ACHN (cell line): Measurements from ENCODE around the gene RAB25.
"Not testable (repeated sequence)": the region's sequence is repeated elsewhere in the genome, so short reads cannot be mapped to it uniquely, and the experiment has no call there.

Source experiments
- DNase-seq: peaks from one replicate; pipeline ENCODE4 v3.0.0-alpha.2; 2015
- in situ Hi-C: cut with HindIII; loops from 2 replicates; pipeline ENCODE4 v1.10.0; 2017; ENCODE audit warnings: low sequenced_read_pairs, low pct_ligation_motif_present, low pct_unique_long_range_greater_than_20kb

The RAB25 gene

DNA sequence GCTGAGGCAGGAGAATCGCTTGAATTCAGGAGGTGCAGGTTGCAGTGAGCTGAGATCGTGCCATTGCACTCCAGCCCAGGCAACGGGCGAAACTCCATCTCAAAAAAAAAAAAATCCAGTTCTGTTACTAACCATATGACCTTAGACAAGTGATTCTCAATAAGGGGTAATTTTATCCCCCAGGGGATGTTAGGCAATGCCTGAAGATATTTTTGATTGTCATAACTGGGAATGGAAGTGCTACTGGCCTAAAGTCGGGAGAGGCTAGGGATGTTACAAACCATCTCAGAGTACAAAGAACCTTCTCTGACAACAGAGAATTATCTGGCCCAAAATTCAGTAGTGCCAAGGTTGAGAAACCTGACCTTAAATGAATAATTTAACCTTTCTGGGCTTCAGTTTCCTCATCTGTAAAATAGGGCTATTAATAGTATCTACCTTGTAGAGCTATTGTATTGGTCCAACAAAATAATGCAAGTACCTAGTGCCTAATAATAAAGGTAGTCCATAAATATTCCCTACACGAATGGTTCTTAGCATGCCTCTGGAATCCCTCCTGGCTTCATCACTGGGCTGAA is 47.8 kb downstream of the RAB25 start:
- DNase-seq: no peak
- in situ Hi-C loops: no loop called here

DNA sequence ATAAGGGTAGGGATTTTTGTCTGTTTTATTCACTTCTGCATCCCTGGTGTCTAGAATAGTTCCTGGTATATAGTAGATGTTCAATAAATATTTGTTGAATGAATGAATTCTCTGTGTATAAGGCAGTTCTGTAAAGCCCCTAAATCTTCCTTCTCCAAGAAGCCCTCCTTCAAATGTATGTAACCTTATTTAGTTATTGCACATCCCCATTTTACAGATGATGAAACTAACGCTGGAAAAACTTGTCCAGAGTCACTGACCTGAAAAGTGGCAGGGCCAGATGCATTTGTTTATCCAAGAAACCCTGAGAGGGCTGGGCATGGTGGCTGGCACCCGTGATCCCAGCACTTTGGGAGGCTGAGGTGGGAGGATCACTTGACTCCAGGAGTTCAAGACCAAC is 49.3 kb downstream of the RAB25 start:
- in situ Hi-C loops: no loop called here
- DNase-seq: no peak

DNA sequence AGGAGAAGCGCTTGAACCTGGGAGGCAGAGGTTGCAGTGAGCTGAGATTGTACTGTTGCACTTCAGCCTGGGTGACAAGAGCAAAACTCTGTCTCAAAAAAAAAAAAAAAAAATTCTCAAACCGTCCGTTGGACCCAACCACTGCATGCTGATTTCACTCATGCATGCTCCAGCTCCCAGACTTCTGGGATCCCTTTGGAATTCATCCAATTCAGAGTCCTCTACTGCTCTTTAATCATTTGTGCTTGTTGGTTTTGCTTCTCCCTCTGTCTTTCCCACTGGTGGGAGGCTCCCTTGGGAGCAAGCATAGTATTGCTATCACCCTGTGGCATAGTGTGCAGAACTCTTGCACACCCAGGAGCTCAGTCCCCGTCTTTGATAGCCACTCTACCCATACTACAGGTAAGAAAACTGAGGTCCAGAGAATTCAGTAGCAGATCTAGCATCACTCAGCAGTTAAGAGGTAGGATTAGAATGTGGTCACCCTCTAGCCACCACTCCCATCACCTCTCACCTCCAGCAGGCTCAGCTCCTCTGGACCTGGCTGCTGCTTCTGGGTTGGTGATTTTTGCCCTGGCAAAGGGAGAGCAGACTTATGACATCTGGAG is 50.5 kb downstream of the RAB25 start:
- DNase-seq: peak; percentile 45
- in situ Hi-C loops: no loop called here

DNA sequence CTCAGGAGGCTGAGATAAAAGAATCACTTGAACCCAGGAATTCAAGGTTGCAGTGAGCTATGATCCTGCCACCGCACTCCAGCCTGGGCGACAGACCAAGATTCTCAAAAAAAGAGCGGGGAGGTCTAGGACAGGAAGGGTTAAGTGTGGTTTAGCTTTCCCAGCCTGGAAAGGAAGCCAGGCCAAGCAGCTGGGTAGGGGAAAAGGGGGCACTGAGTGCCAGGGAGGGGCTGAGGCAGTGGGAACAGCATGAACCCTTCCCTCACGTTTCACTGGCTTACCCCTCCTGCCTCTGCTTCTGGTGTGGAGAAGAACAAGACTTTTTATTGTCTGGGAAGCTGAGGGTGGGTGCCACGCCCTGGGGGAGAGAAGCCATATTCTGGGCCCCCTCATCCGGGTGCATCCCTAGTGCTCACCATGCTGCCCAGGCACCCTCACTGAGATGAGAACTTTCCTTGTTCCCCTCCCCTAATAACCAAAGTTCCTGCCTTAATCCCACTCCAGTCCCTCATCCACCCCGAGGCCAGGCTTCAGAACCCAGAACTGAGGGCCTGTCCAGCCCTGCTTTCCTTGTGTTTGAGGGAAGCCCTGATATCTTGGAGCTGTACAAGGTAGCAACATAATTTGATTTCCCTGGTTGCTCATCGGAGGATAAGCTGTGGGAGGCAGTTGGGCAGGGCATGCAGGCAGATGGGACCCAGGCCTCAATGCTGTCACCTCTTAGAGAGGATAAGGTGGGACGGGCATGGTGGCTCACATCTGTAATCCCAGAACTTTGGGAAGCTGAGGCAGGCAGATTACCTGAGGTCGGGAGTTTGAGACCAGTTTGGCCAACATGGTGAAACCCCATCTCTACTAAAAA is 51.5 kb downstream of the RAB25 start:
- in situ Hi-C loops: no loop called here
- DNase-seq: no peak

DNA sequence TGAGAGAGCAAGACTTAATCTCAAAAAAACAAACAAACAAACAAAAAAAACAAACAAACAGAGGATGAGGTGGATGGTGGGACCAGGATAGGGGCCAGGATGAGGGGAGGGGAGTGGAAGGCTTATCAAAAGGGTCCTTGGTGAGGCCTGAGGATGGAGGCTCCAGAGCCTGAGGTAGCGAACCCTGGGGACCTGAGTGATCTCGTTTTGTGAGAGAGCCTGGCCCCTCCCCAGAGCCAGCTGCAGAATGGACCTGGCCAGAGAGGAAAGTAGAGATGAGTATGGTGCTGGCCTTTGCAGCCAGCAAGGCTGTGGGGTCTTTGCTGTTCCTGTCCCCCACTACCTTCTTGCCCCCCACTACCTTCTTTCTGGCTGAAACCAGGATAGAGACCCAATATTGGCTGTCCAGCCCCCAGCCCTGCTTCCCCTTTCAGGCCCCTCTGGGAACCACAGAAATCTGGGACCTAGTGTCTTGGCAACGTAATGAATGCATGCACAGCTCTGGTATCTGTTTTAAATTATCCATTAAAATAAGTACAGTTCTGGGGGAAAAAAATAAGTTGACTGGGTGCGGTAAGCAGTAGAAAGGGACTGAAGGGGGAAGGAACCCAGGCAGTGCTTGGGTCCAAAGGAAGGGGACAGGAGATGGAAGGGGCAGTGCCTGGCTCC is 52.5 kb downstream of the RAB25 start:
- in situ Hi-C loops: no loop called here
- DNase-seq: no peak

DNA sequence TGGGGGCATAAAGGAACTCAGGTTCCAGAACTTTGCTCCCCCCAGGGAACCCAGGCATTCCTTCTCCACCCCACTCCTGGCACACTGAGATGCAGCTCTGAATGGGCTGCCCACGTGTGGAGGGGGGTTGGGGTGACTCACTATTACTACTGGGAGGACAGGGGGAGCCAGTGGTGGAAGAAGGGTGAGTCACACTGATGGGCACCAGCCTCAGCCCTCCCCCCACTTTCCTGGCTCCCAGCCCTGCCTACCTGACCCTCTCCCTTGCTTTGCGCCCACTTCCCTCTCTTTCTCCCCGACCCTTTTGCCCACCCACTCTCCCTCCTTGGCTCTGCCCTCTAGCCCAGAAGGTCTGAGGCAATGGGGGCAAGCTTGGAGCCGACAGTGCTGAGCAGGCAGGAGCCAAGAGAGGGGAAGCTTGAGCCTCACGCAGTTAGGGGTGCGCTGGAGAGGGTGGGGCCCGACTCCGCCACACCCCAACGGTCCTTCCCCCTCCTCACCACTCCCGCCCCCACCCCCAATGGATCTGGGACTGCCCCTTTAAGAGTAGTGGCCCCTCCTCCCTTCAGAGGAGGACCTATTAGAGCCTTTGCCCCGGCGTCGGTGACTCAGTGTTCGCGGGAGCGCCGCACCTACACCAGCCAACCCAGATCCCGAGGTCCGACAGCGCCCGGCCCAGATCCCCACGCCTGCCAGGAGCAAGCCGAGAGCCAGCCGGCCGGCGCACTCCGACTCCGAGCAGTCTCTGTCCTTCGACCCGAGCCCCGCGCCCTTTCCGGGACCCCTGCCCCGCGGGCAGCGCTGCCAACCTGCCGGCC is 53.4 kb downstream of the RAB25 start, which contains the start of gene LMNA:
Gene LMNA (plus strand): TSS at position 611 of the 818 bp plus-strand sequence. CDS start 208 bp downstream, outside the sequence.
- in situ Hi-C loops: no loop called here
- DNase-seq: peak; percentile 98

DNA sequence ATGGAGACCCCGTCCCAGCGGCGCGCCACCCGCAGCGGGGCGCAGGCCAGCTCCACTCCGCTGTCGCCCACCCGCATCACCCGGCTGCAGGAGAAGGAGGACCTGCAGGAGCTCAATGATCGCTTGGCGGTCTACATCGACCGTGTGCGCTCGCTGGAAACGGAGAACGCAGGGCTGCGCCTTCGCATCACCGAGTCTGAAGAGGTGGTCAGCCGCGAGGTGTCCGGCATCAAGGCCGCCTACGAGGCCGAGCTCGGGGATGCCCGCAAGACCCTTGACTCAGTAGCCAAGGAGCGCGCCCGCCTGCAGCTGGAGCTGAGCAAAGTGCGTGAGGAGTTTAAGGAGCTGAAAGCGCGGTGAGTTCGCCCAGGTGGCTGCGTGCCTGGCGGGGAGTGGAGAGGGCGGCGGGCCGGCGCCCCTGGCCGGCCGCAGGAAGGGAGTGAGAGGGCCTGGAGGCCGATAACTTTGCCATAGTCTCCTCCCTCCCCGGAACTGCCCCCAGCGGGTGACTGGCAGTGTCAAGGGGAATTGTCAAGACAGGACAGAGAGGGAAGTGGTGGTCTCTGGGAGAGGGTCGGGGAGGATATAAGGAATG is 54.1 kb downstream of the RAB25 start:
- peak; percentile 43 for DNase-seq
- in situ Hi-C loops: no loop called here

DNA sequence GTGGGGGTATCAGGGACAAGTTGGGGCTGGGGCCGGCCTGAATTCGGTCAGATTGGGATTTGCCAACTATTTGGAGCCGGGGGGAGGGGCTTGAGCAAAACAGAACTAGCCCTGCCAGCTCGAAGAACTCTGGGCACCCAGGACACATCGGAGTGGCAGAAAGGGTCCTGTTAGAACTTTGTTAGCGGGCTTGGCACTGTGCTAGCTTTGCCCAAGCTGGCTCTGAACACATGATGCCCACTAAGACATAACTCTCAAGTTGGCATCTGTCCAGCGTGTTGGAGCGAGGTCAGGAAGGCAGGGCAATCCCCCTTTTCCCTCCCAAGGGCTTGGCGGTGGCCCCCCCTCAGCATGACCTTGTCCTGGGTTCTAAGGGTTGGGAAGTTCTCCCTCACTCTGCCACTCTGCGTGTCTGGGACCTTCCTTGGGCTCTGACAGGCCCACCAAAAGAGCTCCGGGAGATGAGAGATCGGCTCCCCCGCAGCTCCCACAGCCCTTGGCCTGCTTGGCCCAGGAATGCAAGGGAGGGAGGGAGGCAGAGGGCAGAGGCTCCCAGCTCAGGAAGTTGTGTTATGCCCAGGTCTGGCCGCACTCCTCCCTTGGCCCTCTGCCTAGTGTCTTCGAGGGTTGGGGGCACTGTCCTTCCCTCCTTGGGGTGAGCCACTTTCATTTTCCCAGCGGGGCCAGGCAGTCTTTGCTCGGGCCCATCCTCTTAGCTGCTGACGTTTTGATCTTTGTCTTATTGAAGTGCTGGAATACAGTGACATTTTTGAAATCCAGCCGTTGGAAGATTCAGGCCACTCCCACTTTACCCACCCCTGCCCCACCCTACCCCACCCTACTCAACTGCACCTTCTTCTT is 54.8 kb downstream of the RAB25 start:
- DNase-seq: peak; percentile 83
- in situ Hi-C loops: no loop called here

DNA sequence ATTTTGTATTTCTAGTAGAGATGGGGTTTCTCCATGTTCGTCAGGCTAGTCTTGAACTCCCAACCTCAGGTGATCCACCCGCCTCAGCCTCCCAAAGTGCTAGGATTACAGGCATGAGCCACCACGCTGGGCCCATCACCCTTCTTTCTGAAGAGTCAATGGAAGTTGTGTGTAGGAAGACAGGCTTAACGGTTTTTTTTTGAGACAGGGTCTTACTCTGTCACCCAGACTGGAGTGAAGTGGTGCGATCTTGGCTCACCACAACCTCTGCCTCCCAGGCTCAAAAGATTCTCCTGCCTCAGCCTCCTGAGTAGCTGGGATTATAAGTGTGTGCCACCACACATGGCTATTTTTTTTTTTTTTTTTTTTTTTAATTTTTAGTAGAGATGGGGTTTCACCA is 55.8 kb downstream of the RAB25 start:
- in situ Hi-C loops: not testable (repeated sequence)

DNA sequence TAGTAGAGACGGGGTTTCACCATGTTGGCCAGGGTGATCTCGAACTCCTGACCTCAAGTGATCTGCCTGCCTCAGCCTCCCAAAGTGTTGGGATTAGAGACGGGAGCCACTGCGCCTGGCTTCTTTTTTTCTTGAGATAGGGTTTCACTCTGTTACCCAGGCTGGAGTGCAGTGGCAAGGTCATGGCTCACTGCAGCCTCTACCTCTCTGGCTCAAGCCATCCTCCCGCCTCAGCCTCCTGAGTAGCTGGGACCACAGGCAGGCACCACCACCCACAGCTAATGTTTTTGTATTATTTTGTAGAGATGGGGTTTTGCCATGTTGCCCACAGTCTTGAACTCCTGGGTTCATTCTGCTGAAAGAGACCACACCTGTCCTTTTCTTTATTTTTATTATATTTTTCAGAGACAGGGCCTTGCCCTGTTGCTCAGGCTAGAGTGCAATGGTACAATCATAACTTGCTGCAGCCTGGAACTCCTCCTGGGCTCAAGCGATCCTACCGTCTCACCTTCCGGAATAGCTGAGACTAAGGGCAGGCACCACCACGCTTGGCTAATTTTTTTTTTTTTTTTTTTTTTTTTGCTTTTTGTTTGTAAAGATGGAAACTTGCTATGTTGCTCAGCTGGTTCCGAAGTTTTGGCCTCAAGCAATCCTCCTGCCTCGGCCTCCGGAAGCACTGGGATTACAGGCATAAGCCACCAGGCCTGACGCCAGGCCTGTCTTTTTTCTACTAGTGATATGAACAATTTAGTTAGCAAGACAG is 56.6 kb downstream of the RAB25 start:
- DNase-seq: no peak
- in situ Hi-C loops: no loop called here

More for the DNA sequence above, 55.8 kb downstream of the RAB25 start:
- DNase-seq: not testable (repeated sequence)

DNA sequence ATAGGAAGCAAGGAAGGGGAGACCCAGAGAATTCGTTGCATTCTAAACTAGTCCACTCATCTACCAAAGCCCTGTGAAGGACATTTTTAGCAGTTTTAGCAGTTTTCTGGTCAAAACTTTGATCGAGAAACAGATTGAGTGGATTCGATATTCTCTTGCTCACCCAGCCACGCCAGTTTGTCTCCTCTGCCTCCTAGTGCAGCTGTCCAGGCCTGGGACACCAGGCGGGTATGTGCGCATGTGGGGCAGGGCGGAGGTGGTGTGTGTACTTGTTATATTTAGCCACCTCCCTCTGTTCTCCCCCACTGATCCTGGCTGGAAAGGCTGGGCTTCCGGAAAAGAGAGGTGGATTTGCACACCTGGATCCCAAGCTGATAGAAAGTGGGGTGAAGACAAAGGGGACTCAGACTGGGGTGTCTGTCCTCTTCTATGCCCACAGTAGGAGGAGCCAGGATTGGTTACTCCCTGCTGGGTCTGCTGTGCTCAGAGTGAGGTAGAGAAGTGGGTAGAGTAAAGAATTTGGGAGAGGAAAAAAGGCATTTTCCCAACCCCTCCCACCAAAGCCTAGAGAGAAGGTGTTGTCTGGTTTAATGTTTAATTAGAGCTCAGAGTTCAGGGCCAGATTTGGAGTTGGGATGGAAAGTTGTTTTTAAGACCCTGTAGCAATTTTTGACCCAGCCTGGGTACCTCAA is 57.4 kb downstream of the RAB25 start:
- in situ Hi-C loops: no loop called here
- DNase-seq: no peak

DNA sequence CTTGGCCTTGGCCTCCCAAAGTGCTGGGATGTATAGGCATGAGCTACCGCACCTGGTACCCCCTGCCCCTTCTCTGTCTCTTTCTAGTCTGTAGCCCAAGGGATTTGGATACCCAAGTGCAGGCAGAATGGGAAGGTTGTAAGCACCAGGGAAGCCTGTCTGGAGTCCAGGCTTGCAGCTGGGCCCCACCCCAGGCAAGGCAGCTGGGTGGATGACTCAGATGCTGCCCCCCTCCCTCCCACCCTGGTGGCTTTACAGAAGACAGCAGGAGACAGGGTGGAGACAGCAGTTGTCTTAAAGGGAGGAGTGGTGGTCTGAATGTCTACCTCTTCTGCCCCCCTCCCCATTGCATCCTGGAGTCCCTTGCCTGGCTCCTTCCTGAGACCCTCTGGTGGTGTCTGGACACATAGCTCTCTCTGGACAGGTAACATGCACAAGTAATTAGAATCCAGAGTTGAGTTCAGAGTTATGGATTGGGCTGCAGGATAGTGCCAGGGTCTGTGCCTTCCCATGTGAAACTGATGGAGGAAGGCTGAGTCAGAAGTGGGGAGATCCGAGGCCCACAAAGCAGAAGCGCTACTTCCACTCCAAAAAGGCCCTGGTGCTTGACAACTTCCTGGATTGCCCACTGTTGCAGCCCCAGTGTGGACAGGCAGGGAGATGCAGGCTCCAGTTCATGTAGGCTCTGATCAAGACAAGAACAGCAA is 58.7 kb downstream of the RAB25 start:
- DNase-seq: peak; percentile 66
- in situ Hi-C loops: no loop called here
